ENCODE measurements around the gene IL17REL.

Gene IL17REL

DNA sequence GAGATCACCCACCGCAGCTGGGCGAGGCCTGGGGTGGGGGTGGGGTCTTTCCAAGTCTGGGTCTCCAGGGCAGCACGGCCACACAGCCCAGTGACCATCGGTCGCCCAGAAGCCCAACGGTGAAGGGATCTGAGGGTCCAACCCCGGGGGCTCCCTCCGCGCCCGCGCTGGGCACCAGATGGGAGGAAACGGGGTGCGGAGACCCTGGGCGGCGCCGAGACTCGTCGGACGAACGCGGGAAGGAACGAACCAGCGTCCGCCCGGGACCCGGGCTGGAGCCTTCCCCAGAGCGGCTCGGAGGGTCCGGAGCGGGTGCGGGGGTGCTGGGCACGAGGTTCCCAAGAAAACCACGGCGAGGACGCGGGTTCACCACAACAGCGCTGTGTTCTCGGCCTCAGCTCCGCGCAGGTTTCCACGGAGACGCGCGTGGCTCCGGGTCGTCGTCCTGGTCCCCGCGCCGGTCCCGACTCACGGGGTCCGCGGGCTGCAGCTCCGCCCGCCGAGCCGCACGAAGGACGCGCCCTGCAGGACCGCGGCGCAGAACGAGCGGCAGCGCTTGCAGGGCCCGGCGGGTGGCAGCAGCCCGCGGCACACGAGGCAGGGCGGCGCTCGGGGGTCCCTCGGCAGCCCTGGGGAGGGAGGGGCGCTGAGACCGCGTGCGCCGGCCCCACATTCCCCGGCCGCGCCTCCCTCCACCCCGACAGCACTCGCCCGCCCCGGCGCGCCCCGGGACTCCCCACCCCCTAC lies 2.3 kb upstream of the IL17REL start:
- H2AFZ ChIP-seq (ENCODE audit: low read length) = no peak overlapping the region
- H3F3A ChIP-seq (ENCODE audit: low read depth) = no peaks in the 10 kb centered on the region; the same call in 1 of the 2 replicates
- no peak overlapping the region for H3K9ac ChIP-seq (ENCODE audit: low read depth, low read length, poor library complexity, severe bottlenecking)
- H3K4me3 ChIP-seq (ENCODE audit: low read length, poor library complexity, severe bottlenecking) = no peak overlapping the region
- H3K36me3 ChIP-seq (ENCODE audit: insufficient read depth, low read length) = no peaks in the 10 kb centered on the region
- no peaks in the 10 kb centered on the region for H3K9me3 ChIP-seq (ENCODE audit: insufficient read depth, low read depth, low read length)
- no peaks in the 10 kb centered on the region for H4K20me1 ChIP-seq (ENCODE audit: insufficient read depth, low read length, poor library complexity, severe bottlenecking)
- H3K9me2 ChIP-seq (replicated peaks; ENCODE audit: low read depth, low read length) = no peaks in the 10 kb centered on the region
- H3K27me3 ChIP-seq (ENCODE audit: insufficient read depth, low read length, poor library complexity, severe bottlenecking) = no peaks in the 10 kb centered on the region
- TF ChIP-seq, protein P1, sequence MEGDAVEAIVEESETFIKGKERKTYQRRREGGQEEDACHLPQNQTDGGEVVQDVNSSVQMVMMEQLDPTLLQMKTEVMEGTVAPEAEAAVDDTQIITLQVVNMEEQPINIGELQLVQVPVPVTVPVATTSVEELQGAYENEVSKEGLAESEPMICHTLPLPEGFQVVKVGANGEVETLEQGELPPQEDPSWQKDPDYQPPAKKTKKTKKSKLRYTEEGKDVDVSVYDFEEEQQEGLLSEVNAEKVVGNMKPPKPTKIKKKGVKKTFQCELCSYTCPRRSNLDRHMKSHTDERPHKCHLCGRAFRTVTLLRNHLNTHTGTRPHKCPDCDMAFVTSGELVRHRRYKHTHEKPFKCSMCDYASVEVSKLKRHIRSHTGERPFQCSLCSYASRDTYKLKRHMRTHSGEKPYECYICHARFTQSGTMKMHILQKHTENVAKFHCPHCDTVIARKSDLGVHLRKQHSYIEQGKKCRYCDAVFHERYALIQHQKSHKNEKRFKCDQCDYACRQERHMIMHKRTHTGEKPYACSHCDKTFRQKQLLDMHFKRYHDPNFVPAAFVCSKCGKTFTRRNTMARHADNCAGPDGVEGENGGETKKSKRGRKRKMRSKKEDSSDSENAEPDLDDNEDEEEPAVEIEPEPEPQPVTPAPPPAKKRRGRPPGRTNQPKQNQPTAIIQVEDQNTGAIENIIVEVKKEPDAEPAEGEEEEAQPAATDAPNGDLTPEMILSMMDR (conservative IDR thresholded peaks at IDR 0.05; ENCODE audit: low read length) = no peak
- TF ChIP-seq EZH2phosphoT487 (IDR thresholded peaks at IDR 0.05; ENCODE audit: borderline replicate concordance) = no peak
- no peak overlapping the region for H3K4me2 ChIP-seq (ENCODE audit: low read depth, low read length, poor library complexity, severe bottlenecking)
- no peaks in the 10 kb centered on the region for H3K79me2 ChIP-seq (ENCODE audit: insufficient read depth, low read length)
- H3K4me1 ChIP-seq (ENCODE audit: insufficient read depth, low read length, poor library complexity, severe bottlenecking) = peaks cover 9% of the 10 kb centered on the region

DNA sequence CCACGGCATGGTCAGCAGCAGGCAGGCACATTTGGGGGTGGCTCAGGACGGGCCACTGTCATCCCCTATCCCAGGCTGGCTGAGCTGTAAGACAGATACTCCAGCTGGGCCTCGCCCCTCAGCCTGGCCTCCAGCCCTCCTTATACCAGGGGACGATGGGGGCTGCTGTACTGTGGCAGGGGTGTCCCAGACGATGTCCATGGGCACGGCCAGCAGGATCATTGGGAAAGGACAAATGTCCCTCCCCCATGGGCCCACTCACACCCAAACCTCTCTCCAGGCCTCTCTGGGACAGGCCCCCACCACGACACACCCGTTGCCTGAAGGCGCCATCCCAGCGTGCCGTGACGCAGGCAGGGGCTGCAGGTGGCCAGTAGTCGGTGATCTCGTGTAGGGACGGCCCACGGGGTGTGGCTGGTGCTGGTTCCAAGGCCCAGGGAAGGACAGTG lies 1.5 kb upstream of the IL17REL start:
- Histone ChIP-seq H3K4me3 (ENCODE audit: low read length, poor library complexity, severe bottlenecking) (no peak overlapping the region), H3K79me2 (ENCODE audit: insufficient read depth, low read length) (no peaks in the 10 kb centered on the region), H3F3A (ENCODE audit: low read depth) (no peaks in the 10 kb centered on the region; the same call in 1 of the 2 replicates), H3K9ac (ENCODE audit: low read depth, low read length, poor library complexity, severe bottlenecking) (no peak overlapping the region), H3K27me3 (ENCODE audit: insufficient read depth, low read length, poor library complexity, severe bottlenecking) (no peaks in the 10 kb centered on the region), H3K4me1 (ENCODE audit: insufficient read depth, low read length, poor library complexity, severe bottlenecking) (peaks cover 6% of the 10 kb centered on the region), H3K9me3 (ENCODE audit: insufficient read depth, low read depth, low read length) (no peaks in the 10 kb centered on the region), H2AFZ (ENCODE audit: low read length) (no peak overlapping the region), H4K20me1 (ENCODE audit: insufficient read depth, low read length, poor library complexity, severe bottlenecking) (no peaks in the 10 kb centered on the region), H3K36me3 (ENCODE audit: insufficient read depth, low read length) (no peaks in the 10 kb centered on the region), H3K9me2 (replicated peaks; ENCODE audit: low read depth, low read length) (no peaks in the 10 kb centered on the region), H3K4me2 (ENCODE audit: low read depth, low read length, poor library complexity, severe bottlenecking) (no peak overlapping the region)
- TF ChIP-seq, protein P1 (conservative IDR thresholded peaks at IDR 0.05; ENCODE audit: low read length) = no peak
- no peak for TF ChIP-seq EZH2phosphoT487 (IDR thresholded peaks at IDR 0.05; ENCODE audit: borderline replicate concordance)

DNA sequence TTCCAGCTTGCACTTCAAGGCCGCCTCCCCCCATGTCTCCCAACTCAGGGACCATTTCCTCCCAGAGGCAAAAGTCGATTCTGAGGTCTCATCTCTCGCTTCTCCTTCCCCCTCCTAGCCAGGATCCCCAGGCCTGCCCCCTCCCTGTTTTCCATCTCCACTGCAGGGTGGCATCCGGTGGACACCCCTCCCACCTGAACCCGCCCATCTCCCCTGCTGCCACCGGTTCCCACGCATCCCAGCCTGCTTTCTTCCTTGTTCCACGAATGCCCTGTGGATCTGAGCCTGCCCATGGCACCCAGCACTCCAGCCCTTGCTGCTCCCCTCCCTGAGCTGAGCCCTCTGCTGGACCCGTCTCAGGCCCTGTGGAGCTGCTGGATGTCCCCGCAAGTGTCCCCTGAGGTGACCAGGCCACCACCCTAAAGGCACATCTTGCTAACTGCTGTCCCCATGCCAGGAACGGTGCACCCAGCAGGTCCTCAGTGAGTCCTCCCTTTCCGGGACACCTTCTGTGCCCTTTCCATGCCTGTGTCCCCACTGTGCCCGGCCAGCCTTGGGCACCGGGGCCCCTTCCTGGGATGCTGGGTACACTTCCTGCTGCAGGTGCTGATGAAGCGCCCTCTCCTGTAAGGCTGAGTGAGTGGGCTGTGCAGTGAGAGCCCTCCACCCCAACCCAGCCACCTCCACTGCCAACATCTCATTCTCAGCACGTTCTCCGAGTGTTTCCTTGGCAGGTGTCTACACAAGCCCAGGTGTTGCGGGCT lies 936 bp downstream of the IL17REL start:
- no peak for TF ChIP-seq EZH2phosphoT487 (IDR thresholded peaks at IDR 0.05; ENCODE audit: borderline replicate concordance)
- TF ChIP-seq, protein P1 (conservative IDR thresholded peaks at IDR 0.05; ENCODE audit: low read length) = no peak
- Histone ChIP-seq H3F3A (ENCODE audit: low read depth) (no peaks in the 10 kb centered on the region), H2AFZ (ENCODE audit: low read length) (no peak overlapping the region; the same call in 1 of the 2 replicates), H3K9me2 (replicated peaks; ENCODE audit: low read depth, low read length) (no peaks in the 10 kb centered on the region), H3K27me3 (ENCODE audit: insufficient read depth, low read length, poor library complexity, severe bottlenecking) (no peaks in the 10 kb centered on the region), H3K9me3 (ENCODE audit: insufficient read depth, low read depth, low read length) (no peaks in the 10 kb centered on the region), H3K4me3 (ENCODE audit: low read length, poor library complexity, severe bottlenecking) (no peak overlapping the region), H3K79me2 (ENCODE audit: insufficient read depth, low read length) (no peaks in the 10 kb centered on the region), H3K4me1 (ENCODE audit: insufficient read depth, low read length, poor library complexity, severe bottlenecking) (no peaks in the 10 kb centered on the region), H3K4me2 (ENCODE audit: low read depth, low read length, poor library complexity, severe bottlenecking) (no peak overlapping the region), H3K9ac (ENCODE audit: low read depth, low read length, poor library complexity, severe bottlenecking) (no peak overlapping the region), H3K36me3 (ENCODE audit: insufficient read depth, low read length) (no peaks in the 10 kb centered on the region), H4K20me1 (ENCODE audit: insufficient read depth, low read length, poor library complexity, severe bottlenecking) (no peaks in the 10 kb centered on the region)
